GM12878 (cell line): ENCODE data around the gene BCAR3.

Experiments used
- ATF2 ChIP-seq: IDR thresholded peaks from 2 replicates; pipeline ENCODE4 v1.6.1; 2012; ENCODE audit warnings: low read length, inconsistent platforms
- CTCF ChIP-seq, 3 experiments: IDR thresholded peaks in 2 of 3; conservative IDR thresholded peaks in 1 of 3; 2 replicates each; pipeline ENCODE4 v1.5.1; 2011; ENCODE audit warnings: low read depth in 3 of 3, low read length in 3 of 3, mild to moderate bottlenecking in 3 of 3, control low read depth in 2 of 3, moderate library complexity in 2 of 3, inconsistent platforms in 1 of 3, mixed read lengths in 1 of 3; ENCODE audit not compliant: control insufficient read depth in 2 of 3, insufficient read depth in 1 of 3; ENCODE audit errors: extremely low read depth in 1 of 3
- EGR1 ChIP-seq, 2 experiments: IDR thresholded peaks; 1 replicate in 1 of 2; 2 replicates in 1 of 2; pipeline ENCODE4 v1.6.1; 2011 to 2012; ENCODE audit warnings: low read depth in 2 of 2, low read length in 2 of 2, borderline replicate concordance in 1 of 2, mild to moderate bottlenecking in 1 of 2, moderate library complexity in 1 of 2
- ESRRA ChIP-seq: IDR thresholded peaks from 2 replicates; pipeline ENCODE4 v1.6.1; 2012; ENCODE audit warnings: mild to moderate bottlenecking, low read length, improper control_type of control experiment
- HDAC6 ChIP-seq: fragments of 200-600 bp; sonication (generic); IDR thresholded peaks from one replicate; pipeline ENCODE4 v1.8.0; 2017; ENCODE audit warnings: antibody characterized with exemption; ENCODE audit not compliant: unreplicated experiment
- PML ChIP-seq: IDR thresholded peaks from 2 replicates; pipeline ENCODE4 v1.6.1; 2012; ENCODE audit warnings: low read length, inconsistent platforms
- RAD51 ChIP-seq: fragments of 450-650 bp; IDR thresholded peaks from 2 replicates; pipeline ENCODE4 v1.6.1; 2016; ENCODE audit warnings: moderate library complexity, mild to moderate bottlenecking, inconsistent platforms
- RCOR1 ChIP-seq: conservative IDR thresholded peaks from 2 replicates; pipeline ENCODE4 v1.6.1; 2012; ENCODE audit warnings: low read depth, low read length, improper control_type of control experiment
- RELB ChIP-seq: fragments of 450-650 bp; IDR thresholded peaks from 2 replicates; pipeline ENCODE4 v1.6.1; 2017; ENCODE audit warnings: low read depth, mild to moderate bottlenecking, moderate library complexity
- REST ChIP-seq: IDR thresholded peaks from 2 replicates; pipeline ENCODE4 v1.6.1; 2012; ENCODE audit warnings: mild to moderate bottlenecking, low read depth, low read length
- SREBF2 ChIP-seq: IDR thresholded peaks from 2 replicates; pipeline ENCODE4 v1.6.1; 2012; ENCODE audit warnings: mild to moderate bottlenecking, low read length
- ZBTB33 ChIP-seq: fragments of 450-650 bp; IDR thresholded peaks from 2 replicates; pipeline ENCODE4 v1.6.1; 2017; ENCODE audit warnings: mild to moderate bottlenecking
- ZNF592 ChIP-seq: fragments of 450-650 bp; IDR thresholded peaks from 2 replicates; pipeline ENCODE4 v1.6.1; 2017; ENCODE audit warnings: mild to moderate bottlenecking, moderate library complexity
- ZZZ3 ChIP-seq: IDR thresholded peaks from 2 replicates; pipeline ENCODE4 v1.6.1; 2011; ENCODE audit warnings: low read depth; ENCODE audit not compliant: control insufficient read depth, insufficient read length

- TF ChIP-seq ESRRA, result no peak
- no peak for TF ChIP-seq SREBF2
- TF ChIP-seq RAD51, result no peak
- TF ChIP-seq CTCF (IDR thresholded peaks at IDR 0.05 in 2 of 3, conservative IDR thresholded peaks at IDR 0.05 in 1 of 3; ENCODE audit: control insufficient read depth in 2 of 3, extremely low read depth in 1 of 3, insufficient read depth in 1 of 3, low read depth in 3 of 3, low read length in 3 of 3), result no peak
- no peak for TF ChIP-seq ATF2
- TF ChIP-seq REST, result no peak
- TF ChIP-seq ZBTB33, result no peak
- no peak for TF ChIP-seq ZZZ3
- TF ChIP-seq ZNF592, result no peak
- no peak for TF ChIP-seq HDAC6
- no peak for TF ChIP-seq RELB
- no peak for TF ChIP-seq EGR1 (IDR thresholded peaks at IDR 0.05; ENCODE audit: borderline replicate concordance in 1 of 2, low read depth in 2 of 2, low read length in 2 of 2)
- no peak for TF ChIP-seq RCOR1
- TF ChIP-seq PML, result no peak
Observed at GRCh38 chr1:93516164-93516563, 165.5 kb downstream of the BCAR3 start.
